ENCODE measurements around the gene ESPNL. TPM values are rescaled to one million over a fixed set of nuclear protein-coding genes. Genes with fewer than 3 reads are reported as not detected.

ESPNL gene
- total RNA-seq, 1 experiment from 2014 or later = 0.19 TPM

DNA sequence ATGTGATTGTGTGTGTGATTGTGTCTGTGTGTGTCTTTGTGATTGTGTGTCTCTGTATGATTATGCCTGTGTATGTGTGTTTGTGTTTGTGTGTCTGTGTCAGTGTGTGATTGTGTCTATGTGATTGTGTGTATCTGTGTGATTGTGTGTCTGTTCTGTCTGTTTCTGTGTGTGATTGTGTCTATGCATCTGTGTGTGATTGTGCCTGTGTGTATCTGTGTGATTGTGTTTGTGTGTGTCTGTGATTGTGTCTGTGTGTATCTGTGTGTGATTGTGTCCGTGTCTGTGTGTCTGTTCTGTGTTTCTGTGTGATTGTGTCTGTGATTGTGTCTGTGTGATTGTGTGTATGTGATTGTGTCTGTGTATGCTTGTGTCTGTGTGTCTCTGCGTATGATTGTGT is 26.2 kb downstream of the ESPNL start:
- no peak for TF ChIP-seq CTCF (IDR thresholded peaks at IDR 0.05; ENCODE audit: unreplicated experiment)
- CTCF ChIA-PET = no interaction called here
- no peaks in the 10 kb centered on the region for H3K4me1 Mint-ChIP-seq (ENCODE audit: low read depth, unreplicated experiment)
- intact Hi-C loops (cut with micrococcal nuclease; ENCODE audit: unreplicated experiment) = no loop called here
- BruUV-seq (replicated peaks) = no TSS peak
- no peak for DNase-seq
- no peak overlapping the region for H3K27ac Mint-ChIP-seq (ENCODE audit: unreplicated experiment)
- H3K4me3 Mint-ChIP-seq (ENCODE audit: low read depth, unreplicated experiment) = no peak overlapping the region
- no peaks in the 10 kb centered on the region for H3K9me3 Mint-ChIP-seq (ENCODE audit: low read depth, unreplicated experiment)
- no peaks in the 10 kb centered on the region for H3K36me3 Mint-ChIP-seq (ENCODE audit: insufficient read depth, unreplicated experiment)
- no peaks in the 10 kb centered on the region for H3K27me3 Mint-ChIP-seq (ENCODE audit: unreplicated experiment)

DNA sequence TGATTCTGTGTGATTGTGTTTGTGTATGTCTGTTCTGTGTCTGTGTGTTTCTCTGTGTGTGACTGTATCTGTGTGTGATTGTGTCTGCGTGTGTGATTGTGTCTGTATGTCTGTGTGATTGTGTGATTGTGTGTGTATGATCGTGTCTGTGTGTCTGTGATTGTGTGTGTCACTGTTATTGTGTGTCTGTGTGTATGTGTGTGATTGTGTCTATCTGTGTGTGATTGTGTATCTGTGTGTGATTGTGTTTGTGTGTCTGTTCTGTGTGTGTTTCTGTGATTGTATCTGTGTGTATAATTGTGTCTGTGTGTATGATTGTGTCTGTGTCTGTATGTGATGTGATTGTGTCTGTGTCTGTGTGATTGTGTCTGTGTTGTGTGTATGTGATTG is 26.6 kb downstream of the ESPNL start:
- no TSS peak for BruUV-seq (replicated peaks)
- Mint-ChIP-seq H3K27me3 (ENCODE audit: unreplicated experiment) (no peaks in the 10 kb centered on the region), H3K4me3 (ENCODE audit: low read depth, unreplicated experiment) (no peak overlapping the region)

DNA sequence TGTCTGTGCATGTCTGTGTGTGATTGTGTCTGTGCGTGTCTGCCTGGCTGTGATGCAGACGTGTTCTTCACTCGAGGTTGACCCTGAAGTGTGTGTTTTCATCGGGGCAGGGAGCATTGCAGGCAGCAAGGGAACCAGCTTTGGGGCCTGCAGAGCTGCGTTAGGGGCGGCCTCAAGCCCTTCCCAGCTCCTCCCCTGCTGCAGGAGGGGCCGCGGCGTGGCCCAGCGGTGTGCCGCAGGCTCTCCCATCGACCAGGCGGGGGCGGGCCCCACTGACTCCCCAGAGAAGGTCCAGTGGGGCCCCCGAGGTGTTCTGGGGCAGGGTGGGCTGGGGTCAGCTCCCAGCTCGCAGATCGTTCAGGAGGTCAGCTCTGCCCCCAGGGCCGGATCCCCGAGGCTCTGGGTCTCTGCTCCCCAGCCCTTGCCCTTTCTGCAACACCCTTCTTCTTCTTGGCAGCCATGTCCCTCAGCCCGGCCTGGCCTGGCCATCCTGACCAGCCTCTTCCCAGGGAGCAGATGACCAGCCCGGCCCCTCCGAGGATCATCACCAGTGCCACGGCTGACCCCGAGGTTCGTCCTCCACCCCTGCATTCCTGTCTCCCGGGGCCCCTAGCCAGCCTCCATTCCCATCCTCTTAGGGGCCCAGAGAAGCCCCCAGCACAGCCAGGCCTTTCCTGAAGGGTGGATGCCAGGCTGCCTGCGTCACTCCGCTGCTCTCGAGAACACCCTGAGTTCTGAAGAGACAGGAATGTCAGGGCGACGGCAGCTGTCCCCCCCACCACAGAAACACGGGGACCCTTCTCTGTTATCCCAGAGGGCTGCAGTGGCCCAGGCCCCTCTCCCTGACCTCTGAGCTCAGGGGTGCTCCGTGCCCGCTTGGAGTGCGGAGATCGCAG is 27.3 kb downstream of the ESPNL start:
- Mint-ChIP-seq H3K9me3 (ENCODE audit: low read depth, unreplicated experiment) (no peaks in the 10 kb centered on the region), H3K27ac (ENCODE audit: unreplicated experiment) (no peak overlapping the region), H3K36me3 (ENCODE audit: insufficient read depth, unreplicated experiment) (no peaks in the 10 kb centered on the region), H3K27me3 (ENCODE audit: unreplicated experiment) (no peaks in the 10 kb centered on the region), H3K4me3 (ENCODE audit: low read depth, unreplicated experiment) (no peak overlapping the region), H3K4me1 (ENCODE audit: low read depth, unreplicated experiment) (no peaks in the 10 kb centered on the region)
- CTCF ChIA-PET = interaction anchor here (0.5 to 0.7 kb wide), 3 partner anchors 72 to 269 kb away, joined by 3 to 7 read pairs (median 4); no protein-coding TSS in a partner anchor
- intact Hi-C loops (cut with micrococcal nuclease; ENCODE audit: unreplicated experiment) = no loop called here
- BruUV-seq (replicated peaks) = no TSS peak
- peak; percentile 57 for DNase-seq
- no peak for TF ChIP-seq CTCF (IDR thresholded peaks at IDR 0.05; ENCODE audit: unreplicated experiment)

More for the DNA sequence above, 26.6 kb downstream of the ESPNL start:
- H3K27ac Mint-ChIP-seq (ENCODE audit: unreplicated experiment) = no peak overlapping the region
- no peaks in the 10 kb centered on the region for H3K9me3 Mint-ChIP-seq (ENCODE audit: low read depth, unreplicated experiment)
- no peak for DNase-seq
- H3K36me3 Mint-ChIP-seq (ENCODE audit: insufficient read depth, unreplicated experiment) = no peaks in the 10 kb centered on the region
- intact Hi-C loops (cut with micrococcal nuclease; ENCODE audit: unreplicated experiment) = no loop called here
- CTCF ChIA-PET = interaction anchor here (0.5 to 0.7 kb wide), 3 partner anchors 72 to 269 kb away, joined by 3 to 7 read pairs (median 4); no protein-coding TSS in a partner anchor
- H3K4me1 Mint-ChIP-seq (ENCODE audit: low read depth, unreplicated experiment) = no peaks in the 10 kb centered on the region
- no peak for TF ChIP-seq CTCF (IDR thresholded peaks at IDR 0.05; ENCODE audit: unreplicated experiment)

GRCh38 chr2:238128061-238128440 is 27.9 kb downstream of the ESPNL start:
- H3K27ac Mint-ChIP-seq (ENCODE audit: unreplicated experiment) = no peak overlapping the region
- CTCF ChIA-PET = no interaction called here
- no peak for TF ChIP-seq CTCF (IDR thresholded peaks at IDR 0.05; ENCODE audit: unreplicated experiment)
- no peak overlapping the region for H3K4me3 Mint-ChIP-seq (ENCODE audit: low read depth, unreplicated experiment)
- H3K27me3 Mint-ChIP-seq (ENCODE audit: unreplicated experiment) = no peaks in the 10 kb centered on the region
- H3K4me1 Mint-ChIP-seq (ENCODE audit: low read depth, unreplicated experiment) = no peaks in the 10 kb centered on the region
- BruUV-seq (replicated peaks) = no TSS peak
- intact Hi-C loops (cut with micrococcal nuclease; ENCODE audit: unreplicated experiment) = no loop called here
- H3K9me3 Mint-ChIP-seq (ENCODE audit: low read depth, unreplicated experiment) = no peaks in the 10 kb centered on the region
- H3K36me3 Mint-ChIP-seq (ENCODE audit: insufficient read depth, unreplicated experiment) = no peaks in the 10 kb centered on the region
- DNase-seq = no peak

Data from Calu3 (cell line).